Ecto neural progenitor cell (in vitro differentiated cells): ENCODE results near the gene ZNG1A.
A peak's percentile ranks its signal among the peaks of the same experiment; 100 is the strongest.
"Not testable (repeated sequence)": the region's sequence is repeated elsewhere in the genome, so short reads cannot be mapped to it uniquely, and the experiment has no call there.

ENCODE experiments used
- DNase-seq: peaks from one replicate; pipeline ENCODE4 v3.0.0-alpha.2; 2018; ENCODE audit warnings: low spot score

The ZNG1A gene

DNA sequence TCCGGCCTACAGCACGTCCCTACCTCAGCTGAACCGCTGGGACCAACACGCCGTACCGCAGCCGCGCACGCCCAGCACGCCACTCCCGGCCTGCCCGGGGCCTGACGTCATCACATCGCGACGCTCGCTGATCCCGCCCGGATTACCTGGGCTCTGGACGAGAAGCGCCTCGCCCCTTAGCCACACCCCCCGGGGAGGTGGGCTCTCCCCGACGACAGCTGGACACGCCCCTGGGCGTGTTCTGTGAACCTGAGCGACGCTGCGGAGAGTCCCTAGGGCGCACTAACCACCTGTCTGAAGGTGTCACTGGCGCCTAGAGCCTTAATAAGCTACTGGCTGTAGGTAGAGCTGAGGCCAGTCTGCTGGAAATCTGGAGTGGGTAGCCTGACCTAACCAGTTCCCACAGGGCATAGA, at the start of gene ZNG1A:
TSS of gene ZNG1A (minus strand) at position 87 of the 414 bp plus-strand sequence. CDS start 87 bp downstream, outside the sequence.
- not testable (repeated sequence) for DNase-seq

DNA sequence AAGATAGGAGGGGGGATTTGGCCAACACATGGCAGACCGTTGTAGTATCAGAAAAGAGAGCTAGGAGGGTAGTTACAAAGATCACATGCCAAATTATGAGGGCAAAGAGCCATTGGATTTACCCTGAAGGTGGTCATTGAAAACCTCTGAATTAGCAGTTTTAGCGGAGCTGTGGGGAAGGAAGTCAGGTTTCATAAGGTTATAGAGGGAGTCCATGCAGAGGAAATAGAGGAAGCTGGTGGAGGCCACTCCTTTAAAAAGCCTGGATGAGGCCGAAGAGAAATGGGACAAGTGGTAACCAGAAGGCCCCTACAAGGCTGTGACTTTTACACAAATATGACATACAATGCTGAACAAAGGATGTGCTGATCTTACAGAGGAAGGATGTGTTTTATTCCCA, 49.0 kb upstream of the ZNG1A start:
- no peak for DNase-seq

DNA sequence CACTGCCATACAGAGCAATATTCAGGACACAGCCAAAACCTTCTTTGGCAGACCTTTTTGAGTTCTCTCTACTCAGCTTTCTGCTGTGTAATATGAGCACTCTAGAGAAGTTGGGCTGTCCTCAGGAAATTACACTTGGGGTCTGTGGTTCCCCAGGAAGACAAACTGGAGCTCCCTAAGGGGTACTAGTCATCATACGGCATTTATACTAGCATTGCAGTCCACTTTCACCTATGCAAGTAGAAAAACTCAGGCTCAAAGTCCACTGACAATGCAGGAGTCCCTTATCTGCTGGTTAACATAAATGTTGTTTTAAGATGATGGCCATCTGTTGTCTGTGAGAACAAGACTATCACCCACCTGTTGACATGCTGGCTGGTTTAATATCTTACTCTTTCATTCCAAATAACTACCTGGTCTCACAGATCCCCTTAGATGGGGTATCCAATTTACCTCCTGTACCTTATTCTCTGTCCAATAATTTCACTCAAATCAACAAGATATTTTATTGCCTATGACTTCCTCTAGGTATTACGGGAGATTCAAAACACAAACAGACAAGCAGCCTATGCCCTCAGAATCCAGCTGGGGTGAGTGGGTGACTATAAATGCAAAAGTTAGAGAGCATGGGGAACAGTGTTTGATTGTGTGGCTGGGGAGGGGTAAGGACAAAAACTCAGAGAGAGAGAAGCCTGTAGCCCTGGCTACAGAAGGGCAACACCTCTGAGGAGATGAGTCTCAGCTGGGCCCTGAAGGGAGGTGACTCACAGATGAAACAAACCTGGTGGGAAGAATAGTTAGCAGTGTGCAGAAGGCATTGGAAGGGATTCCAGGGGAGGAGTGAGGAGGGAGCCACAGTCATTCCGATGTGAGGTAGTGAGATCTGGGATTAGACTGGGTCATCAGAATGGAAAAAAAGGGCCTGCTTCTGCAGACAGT, 46.0 kb upstream of the ZNG1A start:
- no peak for DNase-seq

DNA sequence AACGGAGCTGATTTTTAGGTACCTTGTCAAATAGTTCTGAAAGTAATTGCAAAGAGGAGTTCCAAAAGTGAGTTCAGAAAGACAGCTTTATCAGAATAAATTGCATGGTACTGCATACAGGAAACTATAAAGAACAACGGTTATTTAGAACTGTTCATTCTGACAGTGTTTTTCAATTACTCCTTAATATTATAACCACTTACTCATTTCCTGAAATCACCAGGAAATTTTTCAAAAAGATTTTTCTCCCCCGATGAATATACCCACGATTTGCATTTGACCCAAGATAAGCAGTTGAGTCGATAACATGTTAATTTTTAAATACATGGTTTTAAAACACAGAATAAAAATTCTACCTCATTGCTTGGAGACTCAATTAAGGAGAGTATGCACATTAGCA, 45.2 kb upstream of the ZNG1A start:
- no peak for DNase-seq

DNA sequence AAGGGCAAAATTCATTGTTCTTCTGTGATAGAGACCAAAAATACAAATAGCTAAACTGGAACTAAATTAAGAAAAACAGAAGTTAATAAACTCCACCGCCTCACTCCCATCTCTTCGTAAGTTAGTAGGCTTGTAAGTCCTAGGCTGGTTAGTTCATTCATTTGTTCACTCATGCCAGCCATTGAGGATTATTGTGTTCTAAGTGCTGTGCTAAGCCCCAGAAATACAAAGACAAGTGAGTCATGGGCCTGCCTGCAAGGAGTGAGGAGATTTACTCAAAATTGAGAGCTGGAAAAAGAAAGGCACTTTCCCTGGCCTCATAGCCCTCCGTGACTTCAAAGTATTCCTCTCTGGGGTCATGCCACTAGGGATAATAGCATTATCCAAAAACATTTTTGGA, 44.3 kb upstream of the ZNG1A start:
- DNase-seq = no peak

DNA sequence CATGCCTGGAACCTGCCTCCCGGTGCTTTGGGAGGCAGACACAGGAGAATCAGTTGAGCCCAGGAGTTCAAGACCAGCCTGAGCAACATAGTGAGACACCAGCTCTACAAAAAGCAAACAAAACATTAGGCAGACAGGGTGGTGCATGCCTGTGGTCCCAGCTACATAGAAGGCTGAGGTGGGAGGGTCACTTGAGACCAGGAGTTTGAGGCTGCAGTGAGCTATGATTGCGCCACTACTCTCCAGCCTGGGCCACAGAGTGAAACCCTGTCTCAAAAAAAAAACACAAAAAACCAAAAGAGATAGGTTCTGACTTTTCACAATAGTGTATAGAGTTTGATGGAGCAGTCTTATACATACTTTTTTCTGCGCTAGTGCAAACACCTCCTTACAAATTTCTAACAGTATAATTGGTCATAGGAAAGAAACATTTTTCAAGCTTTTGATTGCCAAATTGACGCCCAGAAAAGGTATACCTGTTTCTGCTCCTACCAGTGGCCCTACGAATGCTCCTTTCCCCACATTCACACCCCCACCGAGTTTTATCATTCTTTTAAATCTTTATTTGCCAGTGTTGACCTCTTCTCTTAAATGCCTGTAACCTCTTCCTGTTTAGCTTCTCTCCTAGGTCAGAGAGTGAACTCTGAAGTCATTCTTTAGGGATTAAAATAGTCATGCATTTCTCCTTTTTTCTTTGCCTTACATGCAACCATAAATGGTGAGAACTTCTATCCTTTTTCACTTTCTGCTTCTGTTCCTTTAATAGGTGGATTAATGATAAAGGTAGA, 43.3 kb upstream of the ZNG1A start:
- no peak for DNase-seq

DNA sequence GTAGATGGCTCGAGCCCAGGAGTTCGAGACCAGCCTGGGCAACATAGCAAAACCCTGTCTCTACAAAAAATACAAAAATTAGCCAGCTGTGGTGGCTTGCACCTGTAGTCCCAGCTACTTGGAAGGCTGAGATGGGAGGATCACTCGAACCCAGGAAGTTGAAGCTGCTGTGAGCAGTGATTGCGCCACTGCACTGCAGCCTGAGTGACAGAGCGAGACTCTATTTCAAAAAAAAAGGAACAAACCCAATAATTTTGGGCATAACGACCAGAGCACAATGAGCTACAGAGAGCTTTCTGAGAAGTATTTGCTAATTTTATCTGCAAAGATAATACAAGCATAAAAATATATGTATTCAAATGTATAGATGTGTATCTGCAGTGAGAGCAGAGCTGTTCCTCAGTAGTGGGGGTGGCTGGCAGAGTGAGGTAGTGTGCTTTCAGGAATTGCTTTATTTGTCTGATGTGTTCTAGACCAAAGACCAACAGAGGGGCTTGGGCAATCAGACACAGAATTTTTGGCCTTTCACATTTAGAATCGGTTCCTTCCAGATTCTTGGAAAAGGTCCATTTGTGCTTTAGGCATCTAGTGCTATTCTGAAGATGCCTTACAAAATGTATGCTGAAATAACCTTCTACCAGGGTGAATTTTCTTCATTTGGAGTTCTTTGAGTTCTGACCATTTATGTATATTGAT, 41.0 kb upstream of the ZNG1A start:
- no peak for DNase-seq

DNA sequence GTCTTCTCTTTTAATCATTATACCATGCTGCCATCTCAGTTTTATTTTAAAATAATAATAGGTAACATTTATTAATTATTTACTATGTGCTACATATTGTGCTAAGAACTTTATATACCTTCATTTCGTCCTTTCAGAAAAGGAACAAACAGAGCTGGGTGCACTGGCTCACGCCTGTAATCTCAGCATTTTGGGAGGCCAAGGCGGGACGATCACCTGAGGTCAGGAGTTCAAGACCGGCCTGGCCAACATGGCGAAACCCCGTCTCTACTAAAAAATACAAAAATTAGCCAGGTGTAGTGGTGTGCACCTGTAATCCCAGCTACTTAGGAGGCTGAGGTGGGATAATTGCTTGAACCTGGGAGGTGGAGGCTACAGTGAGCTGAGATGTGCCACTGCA, 40.2 kb upstream of the ZNG1A start:
- DNase-seq = not testable (repeated sequence)

DNA sequence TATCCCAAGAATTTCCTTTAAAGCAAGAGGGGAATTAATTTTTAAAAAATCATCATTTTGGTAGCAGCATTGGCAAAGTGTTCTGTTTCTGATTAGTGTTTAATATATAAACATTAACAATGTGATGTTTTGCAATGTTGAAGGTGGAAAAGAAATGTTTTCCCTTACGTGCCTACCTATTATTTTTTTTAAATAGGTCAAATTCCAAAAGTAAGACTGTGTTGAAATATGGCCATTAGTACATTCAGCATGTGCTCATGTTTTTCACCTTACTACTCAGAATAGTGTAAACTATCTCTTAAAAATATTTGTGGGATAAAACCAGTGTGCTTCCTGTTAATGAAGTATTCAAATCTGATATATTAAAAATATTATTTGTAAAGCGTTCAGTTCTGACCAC, 39.1 kb upstream of the ZNG1A start:
- no peak for DNase-seq

DNA sequence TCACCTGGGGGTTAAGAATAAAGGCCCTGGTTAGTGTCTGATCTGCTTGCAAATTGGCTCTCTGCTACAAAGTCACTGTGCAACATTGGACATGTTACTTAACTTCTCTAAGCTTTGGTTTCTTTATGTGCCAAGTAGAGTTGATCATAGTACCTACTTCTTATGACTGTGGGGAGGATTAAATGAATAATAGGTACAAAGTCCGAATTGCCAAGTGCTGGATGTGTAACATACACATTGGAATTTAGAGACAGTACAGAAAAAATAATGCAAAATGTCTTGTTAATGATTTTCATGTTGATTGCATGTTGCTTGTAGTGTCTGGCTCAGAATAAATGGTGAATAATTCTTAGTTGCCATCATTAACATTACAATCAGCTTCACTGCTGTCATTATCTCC, 38.0 kb upstream of the ZNG1A start:
- DNase-seq = no peak

DNA sequence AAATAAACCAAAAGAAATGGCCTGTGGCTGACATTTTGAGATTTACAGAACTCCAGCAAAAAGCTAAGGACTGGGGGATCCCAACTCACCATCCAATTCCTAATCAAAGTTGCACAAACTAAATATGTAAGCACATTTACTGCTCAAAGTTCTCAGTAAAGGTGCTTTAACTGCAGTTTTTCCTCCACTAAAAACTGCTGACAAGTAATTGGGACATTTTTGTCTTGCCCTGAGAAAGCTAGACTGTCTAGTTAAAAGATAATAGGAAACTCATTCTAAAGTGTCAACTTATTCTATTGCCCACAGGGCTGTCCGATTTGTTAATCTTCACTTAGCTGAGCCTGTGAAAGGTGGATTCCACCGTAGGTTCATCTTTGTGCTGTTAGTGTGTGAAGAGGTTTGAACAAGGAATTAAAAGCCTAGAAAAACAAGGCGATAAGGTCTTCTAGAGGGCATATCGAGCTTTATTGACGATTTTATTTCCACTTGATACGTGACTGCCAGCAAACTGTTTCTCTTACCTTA, 36.8 kb upstream of the ZNG1A start:
- no peak for DNase-seq

DNA sequence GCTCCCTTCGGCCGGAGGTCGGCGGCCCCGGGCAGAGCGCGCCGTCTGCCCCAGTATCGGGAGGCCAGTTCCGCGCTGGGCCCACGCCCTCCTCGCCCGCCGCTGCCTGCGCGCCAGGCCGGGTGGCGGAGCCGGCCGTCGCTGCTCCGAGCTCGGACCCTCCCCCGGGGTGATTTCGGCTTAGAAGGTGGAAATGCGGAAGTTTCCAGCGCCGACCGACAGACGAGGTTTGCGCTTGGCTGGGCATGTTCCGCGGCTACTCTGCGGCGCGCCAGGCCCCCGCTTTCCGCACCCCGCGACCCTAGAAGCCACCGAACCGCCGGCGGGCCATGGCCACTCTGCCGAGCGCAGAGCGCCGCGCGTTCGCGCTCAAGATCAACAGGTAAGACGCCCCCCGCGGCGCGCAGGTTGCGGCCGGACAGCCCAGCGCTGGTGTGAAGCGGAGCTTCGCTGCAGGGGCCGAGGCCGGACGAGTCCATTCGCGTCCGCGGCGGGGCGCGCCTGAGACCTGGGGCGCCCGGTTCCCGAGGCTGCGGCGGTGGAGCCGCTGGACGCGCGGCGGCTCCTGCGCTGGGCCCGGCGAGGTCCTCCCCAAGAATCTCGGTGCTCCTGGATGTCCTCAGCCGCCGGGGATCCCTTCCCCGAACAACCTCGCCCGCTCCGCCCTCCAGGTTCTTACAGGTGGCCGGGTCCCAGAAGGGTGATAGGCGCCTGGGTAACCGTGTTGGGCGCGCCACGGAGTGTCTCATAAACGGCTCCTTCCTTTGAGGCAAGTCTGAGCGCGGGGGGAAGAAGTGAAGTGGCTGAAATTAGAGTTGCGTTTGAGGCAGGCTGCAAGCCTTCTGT, 36.0 kb upstream of the ZNG1A start, which contains the start of gene DOCK8:
TSS of gene DOCK8 (plus strand) at position 218 of the 846 bp plus-strand sequence. CDS start at position 330, 112 bp downstream.
- peak; percentile 86 for DNase-seq

DNA sequence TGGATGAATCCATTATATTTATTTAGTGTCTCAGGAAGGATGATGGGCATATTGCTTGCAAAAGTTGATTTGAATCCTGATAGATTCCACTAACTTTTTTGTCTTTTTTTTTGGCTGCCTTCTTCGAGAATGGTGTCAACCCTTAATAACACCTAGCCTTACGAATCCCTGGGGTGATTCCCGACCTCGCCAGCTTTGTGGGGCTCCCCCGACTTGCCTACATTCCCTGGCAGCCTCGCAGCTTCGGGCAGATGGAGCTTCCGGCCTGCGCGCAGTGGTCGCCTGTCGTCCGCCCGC, 35.4 kb upstream of the ZNG1A start:
- no peak for DNase-seq

DNA sequence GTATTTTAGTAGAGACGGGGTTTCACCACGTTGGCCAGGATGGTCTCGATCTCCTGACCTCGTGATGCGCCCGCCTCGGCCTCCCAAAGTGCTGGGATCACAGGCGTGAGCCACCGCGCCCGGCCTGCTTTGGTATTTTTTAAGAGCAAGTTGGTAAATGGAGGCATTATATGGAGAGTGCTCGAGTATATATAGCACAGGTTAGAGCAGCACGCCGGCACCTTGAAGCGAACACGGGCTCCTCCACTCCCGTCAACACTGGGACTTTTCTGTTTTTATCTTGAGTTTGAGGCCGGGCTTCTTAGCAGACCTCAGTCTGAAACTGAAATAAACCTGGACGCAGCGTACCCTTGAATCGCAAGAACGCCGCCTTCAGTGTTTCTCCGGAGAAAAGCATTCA, 35.0 kb upstream of the ZNG1A start:
- DNase-seq = not testable (repeated sequence)

DNA sequence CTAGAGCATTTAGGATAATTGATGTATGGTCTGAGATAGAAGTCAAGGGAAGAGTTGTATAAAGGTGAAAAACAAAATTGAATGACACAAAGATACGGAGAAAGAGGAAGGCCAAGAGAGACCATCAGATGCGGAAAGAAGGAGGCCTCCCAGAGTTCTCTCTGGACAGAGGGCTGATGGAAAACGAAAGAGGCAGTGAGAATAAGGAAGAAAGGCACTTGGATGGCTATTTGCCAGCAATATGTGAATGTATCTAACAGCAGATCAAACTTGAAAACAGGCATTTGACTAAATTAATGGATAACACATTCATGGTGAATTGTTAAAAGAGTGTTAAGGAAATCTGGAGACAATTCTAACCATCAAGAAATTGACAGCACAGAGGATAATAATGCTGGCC, 33.4 kb upstream of the ZNG1A start:
- DNase-seq = no peak

DNA sequence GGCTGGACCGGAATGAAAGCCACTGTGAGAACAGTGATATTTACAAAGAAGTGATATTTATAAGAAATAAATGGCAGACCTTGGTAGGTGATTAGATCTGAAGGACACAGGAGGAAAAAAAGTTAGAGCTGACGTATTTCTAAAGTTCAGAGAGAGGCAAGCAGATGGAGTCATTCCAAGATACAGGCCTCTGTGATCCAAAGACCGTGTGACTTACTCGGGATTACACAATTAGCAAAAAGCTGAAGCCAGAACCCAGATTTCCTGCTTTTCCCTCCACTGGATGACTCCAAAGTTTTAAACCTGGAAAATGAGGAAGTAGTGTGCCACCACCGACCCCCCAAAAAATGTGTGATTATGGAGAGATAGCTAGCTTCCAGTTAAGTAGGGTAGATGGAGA, 32.7 kb upstream of the ZNG1A start:
- DNase-seq = no peak

DNA sequence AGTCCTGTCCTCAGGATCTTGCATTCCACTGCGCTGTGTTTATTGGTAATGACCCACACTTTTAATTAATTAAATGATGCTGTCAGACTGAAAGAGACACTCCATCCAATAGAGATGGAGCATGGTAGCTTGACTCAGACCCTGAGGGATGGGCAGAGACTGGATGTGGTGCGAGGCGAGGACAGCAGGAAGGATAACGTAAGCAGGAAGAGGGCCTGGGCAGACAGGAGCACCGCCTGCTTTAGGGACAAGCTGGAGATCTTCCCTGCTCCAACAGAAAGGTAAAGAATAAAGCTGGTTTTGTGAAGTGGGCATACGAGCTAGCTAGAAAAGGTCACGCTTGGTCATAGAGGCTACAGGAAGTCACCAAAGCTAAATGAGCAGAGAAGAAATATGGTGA, 32.2 kb upstream of the ZNG1A start:
- no peak for DNase-seq

DNA sequence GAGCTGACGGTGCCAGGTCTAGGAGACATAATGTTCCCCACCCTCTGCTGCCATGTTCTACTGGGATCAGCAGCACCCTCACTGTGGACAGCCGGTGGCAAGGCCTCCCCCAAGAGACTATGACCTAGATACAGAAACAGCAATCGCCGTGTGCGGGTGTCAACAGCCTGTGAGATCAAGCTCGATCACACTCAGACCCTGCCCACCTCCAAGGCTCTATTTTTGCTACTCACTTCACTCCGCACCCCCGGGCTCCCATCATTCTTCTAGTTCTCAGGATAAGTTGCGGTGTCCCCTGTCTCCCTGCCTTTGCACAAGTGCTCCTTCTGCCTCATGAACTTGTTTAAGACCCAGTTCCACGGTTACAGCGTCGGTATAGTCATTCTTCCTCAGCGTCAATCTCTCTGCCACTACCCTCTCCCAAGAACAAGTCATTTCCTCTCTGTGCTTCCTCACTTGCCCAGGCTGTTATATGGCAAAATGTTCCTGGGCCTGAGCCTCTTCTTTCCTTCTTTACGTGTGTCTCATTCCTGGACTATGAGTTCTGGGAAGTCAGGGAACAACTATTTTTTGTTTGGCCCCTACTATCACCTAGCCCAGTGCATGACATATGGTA, 30.4 kb upstream of the ZNG1A start:
- no peak for DNase-seq

DNA sequence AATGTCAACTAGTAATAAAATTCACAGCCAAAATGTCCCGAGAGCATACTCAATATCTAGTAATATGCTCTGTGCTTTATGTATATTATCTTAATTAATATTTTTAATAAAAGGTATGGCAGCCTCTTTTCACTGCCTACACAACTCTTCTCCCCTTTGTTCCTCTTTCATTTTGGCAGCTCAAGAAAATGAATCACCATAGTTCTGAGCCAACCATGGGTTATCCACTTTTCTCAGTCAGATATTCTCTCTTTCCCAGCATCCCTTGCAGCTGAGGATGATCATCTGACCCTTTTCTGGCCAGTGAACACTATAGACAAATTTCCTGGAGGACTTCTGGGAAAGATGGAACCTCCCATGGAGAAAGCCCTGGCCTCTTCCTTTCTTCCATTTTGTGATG, 27.6 kb upstream of the ZNG1A start:
- no peak for DNase-seq

DNA sequence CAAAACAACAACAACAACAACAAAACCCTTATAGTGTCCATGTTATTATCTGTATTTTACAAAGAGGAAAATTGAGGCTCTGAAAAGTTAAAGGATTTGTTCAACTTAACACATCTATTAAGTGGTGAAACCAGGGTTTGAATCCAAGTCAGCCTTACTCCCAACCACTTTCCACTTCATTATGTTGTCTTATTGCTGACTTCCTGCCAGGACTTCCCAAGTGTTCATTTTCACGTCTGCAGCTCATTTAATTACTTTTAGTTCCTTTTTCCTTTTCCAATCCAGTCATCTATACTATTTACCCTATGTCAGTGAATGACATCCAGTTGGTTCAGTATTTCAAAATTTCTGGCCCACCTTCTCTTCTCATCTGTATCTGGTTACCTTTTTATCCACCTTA, 20.7 kb upstream of the ZNG1A start:
- DNase-seq = not testable (repeated sequence)
